H9 (cell line): Measurements from ENCODE around the gene GNAI1. TPM values are rescaled to one million over a fixed set of nuclear protein-coding genes. Genes with fewer than 3 reads are reported as not detected.

Experiments
- DNase-seq: peaks from one replicate; pipeline ENCODE4 v3.0.0-alpha.2; 2017
- H2AFZ ChIP-seq: one replicate; pipeline ENCODE4 v1.6.1; 2013; ENCODE audit warnings: mild to moderate bottlenecking, low read length, control low read depth, moderate library complexity
- H2AK5ac ChIP-seq: 2 replicates; pipeline ENCODE4 v1.6.1; 2013; ENCODE audit warnings: low read length, control low read depth, mixed read lengths; ENCODE audit not compliant: insufficient read length
- H2BK120ac ChIP-seq: one replicate; pipeline ENCODE4 v1.6.1; 2013; ENCODE audit warnings: low read depth, mild to moderate bottlenecking, low read length, control low read depth, inconsistent platforms; ENCODE audit not compliant: poor library complexity, severe bottlenecking
- H2BK12ac ChIP-seq: 2 replicates; pipeline ENCODE4 v1.6.1; 2013; ENCODE audit warnings: low read length, control low read depth, mixed read lengths, low read depth; ENCODE audit not compliant: insufficient read length
- H2BK15ac ChIP-seq: 2 replicates; pipeline ENCODE4 v1.6.1; 2013; ENCODE audit warnings: low read depth, low read length, control low read depth
- H2BK20ac ChIP-seq: one replicate; pipeline ENCODE4 v1.6.1; 2013; ENCODE audit warnings: low read depth, mild to moderate bottlenecking, low read length, control low read depth, inconsistent platforms; ENCODE audit not compliant: poor library complexity, severe bottlenecking
- H2BK5ac ChIP-seq: 2 replicates; pipeline ENCODE4 v1.6.1; 2013; ENCODE audit warnings: low read length, control low read depth, mixed read lengths; ENCODE audit not compliant: insufficient read length
- H3K14ac ChIP-seq: 2 replicates; pipeline ENCODE4 v1.6.1; 2013; ENCODE audit warnings: low read length, control low read depth; ENCODE audit not compliant: insufficient read depth
- H3K18ac ChIP-seq: 2 replicates; pipeline ENCODE4 v1.6.1; 2013; ENCODE audit warnings: low read depth, mild to moderate bottlenecking, mixed read lengths, low read length, control low read depth; ENCODE audit not compliant: insufficient read length
- H3K23ac ChIP-seq: 2 replicates; pipeline ENCODE4 v1.6.1; 2013; ENCODE audit warnings: low read length, control low read depth, mixed read lengths, low read depth; ENCODE audit not compliant: insufficient read length
- H3K23me2 ChIP-seq: 2 replicates; pipeline ENCODE4 v1.6.1; 2013; ENCODE audit warnings: low read depth, mild to moderate bottlenecking, mixed read lengths, low read length, control low read depth; ENCODE audit not compliant: insufficient read length, poor library complexity, severe bottlenecking
- H3K27ac ChIP-seq: 2 replicates; pipeline ENCODE4 v1.5.1; 2013; ENCODE audit warnings: low read length, control low read depth, mixed read lengths, low read depth; ENCODE audit not compliant: insufficient read length
- H3K27me3 ChIP-seq: 2 replicates; pipeline ENCODE4 v1.6.1; 2013; ENCODE audit warnings: low read length, control low read depth, inconsistent platforms; ENCODE audit not compliant: insufficient read depth
- H3K4ac ChIP-seq: 2 replicates; pipeline ENCODE4 v1.6.1; 2013; ENCODE audit warnings: low read depth, mild to moderate bottlenecking, control low read depth, inconsistent platforms, low read length, moderate library complexity
- H3K4me1 ChIP-seq: 2 replicates; pipeline ENCODE4 v1.6.1; 2013; ENCODE audit warnings: low read length, control low read depth, inconsistent platforms; ENCODE audit not compliant: insufficient read depth
- H3K4me2 ChIP-seq: 2 replicates; pipeline ENCODE4 v1.6.1; 2013; ENCODE audit warnings: low read length, control low read depth, mixed read lengths; ENCODE audit not compliant: insufficient read length, insufficient read depth
- H3K56ac ChIP-seq: 2 replicates; pipeline ENCODE4 v1.6.1; 2013; ENCODE audit warnings: low read depth, mild to moderate bottlenecking, mixed read lengths, low read length, control low read depth; ENCODE audit not compliant: insufficient read length
- H3K79me1 ChIP-seq: 2 replicates; pipeline ENCODE4 v1.6.1; 2013; ENCODE audit warnings: low read depth, mild to moderate bottlenecking, moderate library complexity, low read length, control low read depth, inconsistent platforms; ENCODE audit not compliant: insufficient read depth, poor library complexity, severe bottlenecking
- H3K79me2 ChIP-seq: 2 replicates; pipeline ENCODE4 v1.6.1; 2013; ENCODE audit warnings: low read length, control low read depth, inconsistent platforms; ENCODE audit not compliant: insufficient read depth
- H3K9ac ChIP-seq: 2 replicates; pipeline ENCODE4 v1.6.1; 2013; ENCODE audit warnings: low read length, control low read depth, mixed read lengths; ENCODE audit not compliant: insufficient read length; ENCODE audit errors: extremely low read depth
- H3K9me3 ChIP-seq: one replicate; pipeline ENCODE4 v1.6.1; 2013; ENCODE audit warnings: low read depth, low read length, inconsistent platforms; ENCODE audit not compliant: control insufficient read depth
- H3T11ph ChIP-seq: one replicate; pipeline ENCODE4 v1.6.1; 2013; ENCODE audit warnings: mild to moderate bottlenecking, low read length, control low read depth, inconsistent platforms
- H4K20me1 ChIP-seq: one replicate; pipeline ENCODE4 v1.6.1; 2013; ENCODE audit not compliant: control insufficient read depth, insufficient read length, insufficient read depth
- H4K5ac ChIP-seq: 2 replicates; pipeline ENCODE4 v1.6.1; 2013; ENCODE audit warnings: low read depth, mild to moderate bottlenecking, mixed read lengths, low read length, control low read depth; ENCODE audit not compliant: insufficient read length
- H4K8ac ChIP-seq: replicated peaks from 2 replicates; pipeline ENCODE4 v1.6.1; 2013; ENCODE audit warnings: low read length, control low read depth, mixed read lengths, low read depth; ENCODE audit not compliant: insufficient read length
- H4K91ac ChIP-seq: 2 replicates; pipeline ENCODE4 v1.6.1; 2013; ENCODE audit warnings: low read depth, mild to moderate bottlenecking, moderate library complexity, mixed read lengths, low read length, control low read depth; ENCODE audit not compliant: insufficient read length
- H3K27ac Mint-ChIP-seq, 3 experiments: 2 replicates in 2 of 3; 3 replicates in 1 of 3; pipeline ENCODE4 v1.8.0; 2020 to 2021; ENCODE audit warnings: mixed read lengths in 3 of 3, mild to moderate bottlenecking in 1 of 3, moderate library complexity in 1 of 3
- H3K27me3 Mint-ChIP-seq: 2 replicates; pipeline ENCODE4 v1.8.0; 2021; ENCODE audit warnings: low read depth, mild to moderate bottlenecking, moderate library complexity, mixed read lengths
- H3K36me3 Mint-ChIP-seq, 3 experiments: 2 replicates in 2 of 3; 3 replicates in 1 of 3; pipeline ENCODE4 v1.8.0; 2020 to 2021; ENCODE audit warnings: low read depth in 3 of 3, mixed read lengths in 3 of 3; ENCODE audit not compliant: insufficient read depth in 1 of 3
- H3K4me1 Mint-ChIP-seq, 2 experiments: 2 replicates each; pipeline ENCODE4 v1.8.0; 2020; ENCODE audit warnings: mixed read lengths in 2 of 2
- H3K4me3 Mint-ChIP-seq, 2 experiments: 2 replicates in 1 of 2; 3 replicates in 1 of 2; pipeline ENCODE4 v1.8.0; 2020 to 2021; ENCODE audit warnings: mild to moderate bottlenecking in 2 of 2, mixed read lengths in 2 of 2, moderate library complexity in 1 of 2
- H3K9me3 Mint-ChIP-seq, 2 experiments: 2 replicates in 1 of 2; 3 replicates in 1 of 2; pipeline ENCODE4 v1.8.0; 2020; ENCODE audit warnings: mild to moderate bottlenecking in 2 of 2, mixed read lengths in 2 of 2, moderate library complexity in 1 of 2
- WGBS: extraction: QIAGEN DNeasy Blood & Tissue Kit; methylation state at CpG from one replicate; pipeline ENCODE4 v1.1.7; 2013; ENCODE audit warnings: missing lambda C conversion rate, low lambda C conversion rate, mixed read lengths; ENCODE audit not compliant: insufficient read length; ENCODE audit errors: extremely low coverage; 5-methylcytosine and 5-hydroxymethylcytosine counted together
- total RNA-seq: library from RNA; stranded (reverse); gene quantifications from 2 replicates; pipeline ENCODE4 v1.2.1, GENCODE V29; 2021
- TF ChIP-seq, protein P1 (sequence below): fragments of 200-600 bp; sonication (generic); conservative IDR thresholded peaks from 3 replicates; pipeline ENCODE4 v1.8.0; 2021; ENCODE audit warnings: antibody characterized with exemption, mild to moderate bottlenecking

GNAI1 gene
- total RNA-seq, 1 experiment from 2014 or later = 14.1 TPM

DNA sequence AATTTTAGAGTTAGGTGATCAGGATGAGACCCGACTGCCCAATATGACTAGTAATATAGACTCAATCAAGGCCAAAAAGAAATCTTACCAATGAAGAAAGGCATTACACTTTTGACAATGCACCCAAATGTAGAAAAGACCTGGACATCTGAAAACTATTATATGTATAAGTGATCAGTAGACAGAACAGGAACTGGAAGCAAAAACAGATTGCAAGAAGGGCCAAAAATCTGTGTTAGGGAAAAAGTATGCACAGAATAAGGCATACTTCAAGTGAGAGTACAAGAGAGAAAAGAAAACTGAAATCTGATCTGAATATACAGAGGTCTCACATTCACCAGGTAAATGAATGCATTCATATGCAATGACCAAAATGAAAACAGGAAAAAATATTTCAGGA lies 107.0 kb downstream of the GNAI1 start:
- no peaks in the 10 kb centered on the region for H4K20me1 ChIP-seq
- H2AFZ ChIP-seq = no peak overlapping the region
- H2BK120ac ChIP-seq = no peak overlapping the region
- Mint-ChIP-seq H3K4me1 (peaks cover 0 to 2% of the 10 kb centered on the region in 2 experiments; a peak in 2 of 4 replicates), H3K4me3 (no peak overlapping the region), H3K27ac (no peak overlapping the region), H3K27me3 (no peaks in the 10 kb centered on the region; the same call in 1 of the 2 replicates), H3K36me3 (no peaks in the 10 kb centered on the region), H3K9me3 (no peaks in the 10 kb centered on the region)
- H3K4me2 ChIP-seq = no peak overlapping the region
- H2BK20ac ChIP-seq = no peak overlapping the region
- no peaks in the 10 kb centered on the region for H3K27me3 ChIP-seq
- no CpG with 5 or more reads among the region's 1 CpG for WGBS
- H3K79me2 ChIP-seq = no peaks in the 10 kb centered on the region
- no peak overlapping the region for H4K8ac ChIP-seq
- no peaks in the 10 kb centered on the region for H3K9me3 ChIP-seq
- H3K79me1 ChIP-seq = no peaks in the 10 kb centered on the region
- H2AK5ac ChIP-seq = no peak overlapping the region
- H3K9ac ChIP-seq = no peak overlapping the region
- no peak overlapping the region for H3K14ac ChIP-seq
- H4K91ac ChIP-seq = no peak overlapping the region
- H2BK15ac ChIP-seq = no peak overlapping the region
- no peak overlapping the region for H2BK5ac ChIP-seq
- no peak overlapping the region for H2BK12ac ChIP-seq
- no peak for DNase-seq
- no peak overlapping the region for H3K4ac ChIP-seq
- TF ChIP-seq, protein P1, sequence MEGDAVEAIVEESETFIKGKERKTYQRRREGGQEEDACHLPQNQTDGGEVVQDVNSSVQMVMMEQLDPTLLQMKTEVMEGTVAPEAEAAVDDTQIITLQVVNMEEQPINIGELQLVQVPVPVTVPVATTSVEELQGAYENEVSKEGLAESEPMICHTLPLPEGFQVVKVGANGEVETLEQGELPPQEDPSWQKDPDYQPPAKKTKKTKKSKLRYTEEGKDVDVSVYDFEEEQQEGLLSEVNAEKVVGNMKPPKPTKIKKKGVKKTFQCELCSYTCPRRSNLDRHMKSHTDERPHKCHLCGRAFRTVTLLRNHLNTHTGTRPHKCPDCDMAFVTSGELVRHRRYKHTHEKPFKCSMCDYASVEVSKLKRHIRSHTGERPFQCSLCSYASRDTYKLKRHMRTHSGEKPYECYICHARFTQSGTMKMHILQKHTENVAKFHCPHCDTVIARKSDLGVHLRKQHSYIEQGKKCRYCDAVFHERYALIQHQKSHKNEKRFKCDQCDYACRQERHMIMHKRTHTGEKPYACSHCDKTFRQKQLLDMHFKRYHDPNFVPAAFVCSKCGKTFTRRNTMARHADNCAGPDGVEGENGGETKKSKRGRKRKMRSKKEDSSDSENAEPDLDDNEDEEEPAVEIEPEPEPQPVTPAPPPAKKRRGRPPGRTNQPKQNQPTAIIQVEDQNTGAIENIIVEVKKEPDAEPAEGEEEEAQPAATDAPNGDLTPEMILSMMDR = no peak
- H3K23ac ChIP-seq = no peak overlapping the region
- no peaks in the 10 kb centered on the region for H3K4me1 ChIP-seq
- H3K56ac ChIP-seq = no peak overlapping the region
- no peak overlapping the region for H3K27ac ChIP-seq
- H3K23me2 ChIP-seq = no peaks in the 10 kb centered on the region
- no peak overlapping the region for H3T11ph ChIP-seq
- no peak overlapping the region for H3K18ac ChIP-seq
- no peak overlapping the region for H4K5ac ChIP-seq
